ENCODE measurements around the gene ONECUT1.

DNA sequence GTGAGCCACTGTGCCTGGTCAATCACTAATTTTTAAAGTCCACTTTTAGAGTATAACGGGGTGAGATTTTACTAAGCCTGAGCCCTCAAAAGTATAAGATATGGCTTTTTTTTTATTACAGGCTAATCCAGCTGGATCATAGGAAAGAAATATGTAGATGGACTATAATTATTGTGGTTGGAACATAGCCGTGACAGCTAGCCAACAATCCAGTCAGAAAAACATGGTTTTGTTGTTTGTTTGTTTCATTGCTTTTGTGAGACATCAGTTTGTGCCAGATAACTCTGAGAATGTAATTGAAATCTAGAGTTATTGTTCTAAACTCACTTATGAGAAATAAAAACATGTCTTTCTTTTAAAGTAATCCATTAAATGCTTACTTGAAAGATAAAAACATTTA, 73.6 kb downstream of the ONECUT1 start:
- TF ChIP-seq, protein P1, sequence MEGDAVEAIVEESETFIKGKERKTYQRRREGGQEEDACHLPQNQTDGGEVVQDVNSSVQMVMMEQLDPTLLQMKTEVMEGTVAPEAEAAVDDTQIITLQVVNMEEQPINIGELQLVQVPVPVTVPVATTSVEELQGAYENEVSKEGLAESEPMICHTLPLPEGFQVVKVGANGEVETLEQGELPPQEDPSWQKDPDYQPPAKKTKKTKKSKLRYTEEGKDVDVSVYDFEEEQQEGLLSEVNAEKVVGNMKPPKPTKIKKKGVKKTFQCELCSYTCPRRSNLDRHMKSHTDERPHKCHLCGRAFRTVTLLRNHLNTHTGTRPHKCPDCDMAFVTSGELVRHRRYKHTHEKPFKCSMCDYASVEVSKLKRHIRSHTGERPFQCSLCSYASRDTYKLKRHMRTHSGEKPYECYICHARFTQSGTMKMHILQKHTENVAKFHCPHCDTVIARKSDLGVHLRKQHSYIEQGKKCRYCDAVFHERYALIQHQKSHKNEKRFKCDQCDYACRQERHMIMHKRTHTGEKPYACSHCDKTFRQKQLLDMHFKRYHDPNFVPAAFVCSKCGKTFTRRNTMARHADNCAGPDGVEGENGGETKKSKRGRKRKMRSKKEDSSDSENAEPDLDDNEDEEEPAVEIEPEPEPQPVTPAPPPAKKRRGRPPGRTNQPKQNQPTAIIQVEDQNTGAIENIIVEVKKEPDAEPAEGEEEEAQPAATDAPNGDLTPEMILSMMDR (IDR thresholded peaks at IDR 0.05), result no peak
- TF ChIP-seq SMC3 (IDR thresholded peaks at IDR 0.05) (no peak), CEBPB (IDR thresholded peaks at IDR 0.05) (no peak), EP300 (IDR thresholded peaks at IDR 0.05) (no peak)
